Epithelial cell of proximal tubule (primary cell): ENCODE results near the gene ADAP2. TPM values are rescaled to one million over a fixed set of nuclear protein-coding genes. Genes with fewer than 3 reads are reported as not detected.
A peak's percentile ranks its signal among the peaks of the same experiment; 100 is the strongest.

Source experiments
- DNase-seq: peaks from one replicate; pipeline ENCODE4 v3.0.0-alpha.2; 2011; ENCODE audit warnings: low read depth
- H3K4me3 ChIP-seq: 2 replicates; pipeline ENCODE4 v1.5.1; 2011; ENCODE audit warnings: low read depth, mild to moderate bottlenecking, low read length
- CTCF ChIP-seq: conservative IDR thresholded peaks from 2 replicates; pipeline ENCODE4 v1.5.1; 2012; ENCODE audit warnings: low read depth, mild to moderate bottlenecking, low read length
- total RNA-seq: library from RNA; depleted of rRNA; stranded (reverse); fragments of >200 nt; gene quantifications from 2 replicates; pipeline ENCODE4 v1.2.3, GENCODE V29; 2015

The ADAP2 gene
- total RNA-seq, 1 donor from 2014 or later: 5.1 TPM

GRCh38 chr17:31008374-31009041, 86.8 kb downstream of the ADAP2 start:
- DNase-seq: no peak
- peak overlapping the region; percentile 74 for H3K4me3 ChIP-seq
- no peak for TF ChIP-seq CTCF

Other genes starting within 250 kb of the ADAP2 start
- 13.8 and 19.6 TPM in 2 replicates for gene CRLF3, start 97.3 kb upstream of the ADAP2 start, total RNA-seq
- gene ATAD5, start 90.0 kb upstream of the ADAP2 start, total RNA-seq: 7.5 and 8.4 TPM in 2 replicates
- gene TEFM, start 15.7 kb upstream of the ADAP2 start, total RNA-seq: 7.8 and 14.5 TPM in 2 replicates
- 12.2 and 15.3 TPM in 2 replicates for gene RNF135, start 49.1 kb downstream of the ADAP2 start, total RNA-seq
- gene NF1, start 173.0 kb downstream of the ADAP2 start, total RNA-seq: 14.3 and 40.2 TPM in 2 replicates